Thoracic aorta (tissue), 2 donors: Measurements from ENCODE around the gene RPE. TPM values are rescaled to one million over a fixed set of nuclear protein-coding genes. Genes with fewer than 3 reads are reported as not detected.

ENCODE experiments used
- ATAC-seq: fragments of 150-250 bp; one replicate; pipeline ENCODE4 v1.8.0; 2017; ENCODE audit warnings: low read depth; ENCODE audit not compliant: insufficient number of reproducible peaks, low FRiP score
- DNase-seq: peaks from one replicate; pipeline ENCODE4 v3.0.0-alpha.2; 2020; ENCODE audit warnings: low spot score
- H3K27ac ChIP-seq, 2 donors: fragments of 200-600 bp; sonication (generic); 1 replicate in 1 of 2; 2 replicates in 1 of 2; pipeline ENCODE4 v1.5.1; 2016; ENCODE audit warnings: mild to moderate bottlenecking in 2 of 2, moderate library complexity in 2 of 2
- H3K27me3 ChIP-seq: fragments of 200-600 bp; sonication (generic); replicated peaks from 2 replicates; pipeline ENCODE4 v1.6.0; 2016; ENCODE audit warnings: mild to moderate bottlenecking; ENCODE audit not compliant: insufficient read depth
- H3K36me3 ChIP-seq: fragments of 200-600 bp; sonication (generic); one replicate; pipeline ENCODE4 v1.5.1; 2016
- H3K4me1 ChIP-seq, 2 donors: fragments of 200-600 bp; sonication (generic); 1 replicate in 1 of 2; 2 replicates in 1 of 2; pipeline versions ENCODE4 v1.5.1 to v1.6.0; 2016; ENCODE audit warnings: low read depth in 2 of 2, mild to moderate bottlenecking in 1 of 2; ENCODE audit not compliant: control insufficient read depth in 1 of 2
- H3K4me3 ChIP-seq: fragments of 200-600 bp; sonication (generic); 2 replicates; pipeline ENCODE4 v1.5.1; 2016; ENCODE audit warnings: mild to moderate bottlenecking
- H3K9me3 ChIP-seq: fragments of 200-600 bp; sonication (generic); 2 replicates; pipeline ENCODE4 v1.5.1; 2016
- total RNA-seq, 2 donors: library from RNA; depleted of rRNA; stranded (reverse); fragments of >200 nt; gene quantifications; one replicate each; pipeline versions ENCODE4 v1.1.0 to v1.2.3, GENCODE V29; 2016
- TF ChIP-seq, protein P1 (sequence below): fragments of 200-600 bp; sonication (generic); IDR thresholded peaks from one replicate; pipeline ENCODE4 v1.5.1; 2019; ENCODE audit warnings: antibody characterized with exemption

RPE gene
- total RNA-seq, 2 donors from 2014 or later: 27.1 to 84.9 TPM

DNA sequence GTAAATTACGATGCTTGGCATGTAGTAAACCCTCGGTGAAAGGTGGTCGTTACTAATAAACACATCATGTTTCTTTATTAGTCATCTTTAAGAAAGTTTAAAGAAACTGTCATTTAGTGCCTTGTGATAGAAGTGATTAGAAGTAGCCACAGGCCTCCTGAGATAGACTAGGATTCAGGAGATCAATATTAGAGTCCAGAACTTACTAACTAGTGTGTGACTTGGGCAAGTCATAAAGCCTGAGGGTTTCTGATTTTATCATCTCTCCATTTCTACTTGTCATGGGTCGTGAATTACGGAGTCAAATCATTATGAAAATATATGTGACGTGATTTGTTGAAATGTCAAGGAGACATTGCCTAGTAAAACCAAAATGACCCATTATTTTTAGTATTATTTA lies 6.7 kb downstream of the RPE start:
- peaks cover 12 to 27% of the 10 kb centered on the region in 2 donors for H3K4me1 ChIP-seq
- H3K27me3 ChIP-seq: no peaks in the 10 kb centered on the region
- H3K27ac ChIP-seq: no peak overlapping the region
- H3K9me3 ChIP-seq: no peaks in the 10 kb centered on the region
- peaks cover 2% of the 10 kb centered on the region for H3K36me3 ChIP-seq
- H3K4me3 ChIP-seq: no peak overlapping the region
- ATAC-seq: no peak
- TF ChIP-seq, protein P1, sequence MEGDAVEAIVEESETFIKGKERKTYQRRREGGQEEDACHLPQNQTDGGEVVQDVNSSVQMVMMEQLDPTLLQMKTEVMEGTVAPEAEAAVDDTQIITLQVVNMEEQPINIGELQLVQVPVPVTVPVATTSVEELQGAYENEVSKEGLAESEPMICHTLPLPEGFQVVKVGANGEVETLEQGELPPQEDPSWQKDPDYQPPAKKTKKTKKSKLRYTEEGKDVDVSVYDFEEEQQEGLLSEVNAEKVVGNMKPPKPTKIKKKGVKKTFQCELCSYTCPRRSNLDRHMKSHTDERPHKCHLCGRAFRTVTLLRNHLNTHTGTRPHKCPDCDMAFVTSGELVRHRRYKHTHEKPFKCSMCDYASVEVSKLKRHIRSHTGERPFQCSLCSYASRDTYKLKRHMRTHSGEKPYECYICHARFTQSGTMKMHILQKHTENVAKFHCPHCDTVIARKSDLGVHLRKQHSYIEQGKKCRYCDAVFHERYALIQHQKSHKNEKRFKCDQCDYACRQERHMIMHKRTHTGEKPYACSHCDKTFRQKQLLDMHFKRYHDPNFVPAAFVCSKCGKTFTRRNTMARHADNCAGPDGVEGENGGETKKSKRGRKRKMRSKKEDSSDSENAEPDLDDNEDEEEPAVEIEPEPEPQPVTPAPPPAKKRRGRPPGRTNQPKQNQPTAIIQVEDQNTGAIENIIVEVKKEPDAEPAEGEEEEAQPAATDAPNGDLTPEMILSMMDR: no peak
- DNase-seq: no peak

DNA sequence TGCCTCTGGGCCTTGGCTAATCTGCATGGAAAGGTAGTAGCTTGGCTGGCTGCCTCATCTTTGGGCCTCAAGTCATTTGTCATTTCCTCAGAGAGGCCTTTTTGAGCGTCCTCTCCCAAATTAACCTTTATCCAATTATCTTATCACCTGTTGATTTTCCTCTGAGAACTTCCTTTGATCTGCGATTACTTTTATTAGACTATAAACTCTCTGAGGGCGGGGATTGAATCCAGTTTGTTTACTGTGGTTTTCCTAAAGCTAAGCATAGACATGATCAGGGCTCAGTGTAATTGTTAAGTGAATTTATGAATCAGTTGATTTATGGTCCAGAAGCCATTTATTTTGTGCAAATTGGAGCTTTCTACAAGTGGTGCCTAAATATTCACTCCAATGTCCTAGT lies 7.5 kb downstream of the RPE start:
- peaks cover 5% of the 10 kb centered on the region for H3K36me3 ChIP-seq
- ATAC-seq (no peak), DNase-seq (no peak)
- no peaks in the 10 kb centered on the region for H3K9me3 ChIP-seq
- H3K27ac ChIP-seq: no peak overlapping the region
- peaks cover 4 to 20% of the 10 kb centered on the region in 2 donors for H3K4me1 ChIP-seq
- H3K4me3 ChIP-seq: no peak overlapping the region
- H3K27me3 ChIP-seq: no peaks in the 10 kb centered on the region
- TF ChIP-seq, protein P1: no peak

DNA sequence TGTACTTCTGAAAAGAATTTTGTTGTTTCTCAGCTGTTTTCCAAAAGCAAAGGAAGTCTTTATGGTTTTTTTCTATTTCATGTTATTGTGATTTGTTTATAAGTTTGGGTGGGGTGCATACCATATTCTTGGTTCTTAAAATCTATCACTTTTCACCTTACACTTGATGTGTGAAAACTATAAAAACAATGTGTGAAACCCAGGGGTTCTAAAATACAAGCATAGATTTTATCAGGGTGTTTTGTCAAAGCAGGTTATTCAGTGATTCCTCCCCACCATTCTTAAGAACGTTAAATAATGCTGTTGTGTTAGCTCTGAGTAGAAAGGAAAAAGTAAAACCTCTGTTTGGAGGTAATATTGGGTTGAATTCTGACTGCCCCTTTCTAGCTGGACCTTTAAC lies 17.7 kb downstream of the RPE start:
- TF ChIP-seq, protein P1: no peak
- peaks cover 27% of the 10 kb centered on the region for H3K36me3 ChIP-seq
- no peaks in the 10 kb centered on the region for H3K4me1 ChIP-seq
- DNase-seq (no peak), ATAC-seq (no peak)
- no peak overlapping the region for H3K27ac ChIP-seq
- no peaks in the 10 kb centered on the region for H3K9me3 ChIP-seq
- H3K27me3 ChIP-seq: no peaks in the 10 kb centered on the region
- H3K4me3 ChIP-seq: no peak overlapping the region

DNA sequence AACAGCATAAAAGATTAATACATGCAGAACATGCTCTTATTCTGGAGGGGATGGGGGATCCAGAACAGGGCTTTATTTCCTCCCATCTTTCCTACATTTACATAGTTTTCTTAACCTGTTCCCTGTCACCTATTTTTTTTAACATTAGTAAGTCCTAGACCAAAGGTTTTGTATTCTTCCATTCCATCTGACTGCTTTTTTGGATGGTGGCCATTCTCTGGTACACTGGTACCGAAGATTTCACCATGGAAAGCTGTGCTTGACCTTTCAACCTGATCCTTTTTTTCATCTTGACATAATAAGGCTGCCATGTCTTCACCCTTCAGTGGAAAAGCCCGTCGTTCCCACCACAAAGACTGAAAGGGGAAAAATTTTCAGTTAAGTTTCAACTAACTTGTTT lies 20.4 kb downstream of the RPE start:
- no peaks in the 10 kb centered on the region for H3K4me1 ChIP-seq
- ATAC-seq (no peak), DNase-seq (no peak)
- no peaks in the 10 kb centered on the region for H3K27me3 ChIP-seq
- TF ChIP-seq, protein P1: no peak
- H3K36me3 ChIP-seq: peaks cover 13% of the 10 kb centered on the region
- H3K9me3 ChIP-seq: no peaks in the 10 kb centered on the region
- H3K27ac ChIP-seq: no peak overlapping the region
- H3K4me3 ChIP-seq: no peak overlapping the region

DNA sequence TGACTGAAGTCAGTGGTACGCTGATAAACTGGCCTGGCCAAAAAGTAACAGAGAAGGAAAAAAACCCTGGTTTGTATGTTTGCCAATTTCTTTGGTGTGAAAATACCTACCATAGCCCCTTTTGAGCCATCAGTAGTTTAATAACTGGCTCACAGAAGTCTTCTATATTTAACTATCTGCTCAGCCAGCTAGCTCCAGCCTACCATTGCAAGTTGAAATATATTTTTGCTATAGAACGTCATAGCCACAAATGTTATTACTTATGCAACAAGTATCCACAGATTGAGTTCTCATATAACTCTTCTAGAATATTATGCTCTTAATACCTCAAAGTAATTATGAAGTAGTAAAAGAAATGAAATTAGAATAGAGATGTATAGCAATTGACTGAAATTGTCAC lies 25.2 kb downstream of the RPE start:
- Histone ChIP-seq H3K36me3 (peaks cover 7% of the 10 kb centered on the region), H3K4me3 (no peak overlapping the region), H3K9me3 (no peaks in the 10 kb centered on the region), H3K4me1 (no peaks in the 10 kb centered on the region), H3K27ac (no peak overlapping the region), H3K27me3 (no peaks in the 10 kb centered on the region)
- DNase-seq (no peak), ATAC-seq (no peak)
- TF ChIP-seq, protein P1: no peak
